HFF-Myc (cell line): ENCODE data around the gene TMEM150B.

Experiments
- DNase-seq: peaks from one replicate; pipeline ENCODE4 v3.0.0-alpha.2; 2011; ENCODE audit warnings: low read depth; ENCODE audit errors: extremely low read depth
- H3K4me3 ChIP-seq: replicated peaks from 2 replicates; pipeline ENCODE4 v1.5.1; 2011; ENCODE audit warnings: low read depth, mild to moderate bottlenecking, control low read depth, low read length
- CTCF ChIP-seq: IDR thresholded peaks from 2 replicates; pipeline ENCODE4 v1.5.1; 2012; ENCODE audit warnings: mild to moderate bottlenecking, low read depth, low read length, control low read depth; ENCODE audit errors: missing control alignments

The TMEM150B gene

GRCh38 chr19:55347442-55348009, 22.4 kb upstream of the TMEM150B start:
- H3K4me3 ChIP-seq = no peak overlapping the region
- no peak for DNase-seq
- no peak for TF ChIP-seq CTCF

- TF ChIP-seq CTCF = no peak
- no peak overlapping the region for H3K4me3 ChIP-seq
- no peak for DNase-seq
These were observed 21.7 kb upstream of the TMEM150B start for GRCh38 chr19:55346725-55347441.

- no peak for TF ChIP-seq CTCF
- no peak overlapping the region for H3K4me3 ChIP-seq
- DNase-seq = no peak
These were observed 20.9 kb upstream of the TMEM150B start for GRCh38 chr19:55345818-55346724.

GRCh38 chr19:55345101-55345817, 20.1 kb upstream of the TMEM150B start:
- no peak overlapping the region for H3K4me3 ChIP-seq
- no peak for TF ChIP-seq CTCF
- no peak for DNase-seq

GRCh38 chr19:55344444-55344843, 19.3 kb upstream of the TMEM150B start:
- no peak overlapping the region for H3K4me3 ChIP-seq
- DNase-seq = no peak
- TF ChIP-seq CTCF = no peak
